ENCODE measurements around the gene EIF3F. TPM values are rescaled to one million over a fixed set of nuclear protein-coding genes. Genes with fewer than 3 reads are reported as not detected.

EIF3F gene
- total and polyA plus RNA-seq, 2 donors (not counting 3 experiments of a cell fraction or from before 2014, with no cell fraction given), result 411 to 436 TPM

GRCh38 chr11:8013833-8014232, 26.7 kb downstream of the EIF3F start:
- Histone ChIP-seq H3K4me2 (ENCODE audit: insufficient read depth, low read length) (no peak overlapping the region), H3K4me1 (ENCODE audit: control insufficient read depth, extremely low read depth, insufficient read depth, low read length) (peaks cover 2% of the 10 kb centered on the region), H3K4me3 (replicated peaks in 1 of 3; ENCODE audit: insufficient read depth in 1 of 3, low read depth in 1 of 3, low read length in 3 of 3) (no peak overlapping the region), H3K79me2 (ENCODE audit: control insufficient read depth, insufficient read depth, low read length) (no peaks in the 10 kb centered on the region), H4K20me1 (replicated peaks; ENCODE audit: control insufficient read depth, extremely low read depth, insufficient read depth, low read length) (no peaks in the 10 kb centered on the region), H3K9ac (replicated peaks; ENCODE audit: extremely low read depth, insufficient read depth, low read length) (no peak overlapping the region), H3K9me1 (replicated peaks; ENCODE audit: control insufficient read depth, extremely low read depth, insufficient read depth, low read length) (no peaks in the 10 kb centered on the region), H3K27ac (ENCODE audit: insufficient read depth, low read depth, low read length) (no peak overlapping the region), H3K36me3 (ENCODE audit: control insufficient read depth in 2 of 2, extremely low read depth in 1 of 2, insufficient read depth in 2 of 2, low read length in 2 of 2) (no peaks in the 10 kb centered on the region), H2AFZ (ENCODE audit: low read depth, low read length) (no peak overlapping the region), H3K9me3 (replicated peaks; ENCODE audit: control insufficient read depth, insufficient read depth, low read length) (no peaks in the 10 kb centered on the region), H3K27me3 (ENCODE audit: control insufficient read depth in 2 of 2, insufficient read depth in 2 of 2, low read length in 2 of 2) (peaks cover 29 to 35% of the 10 kb centered on the region in 2 experiments)
- intact Hi-C loops (cut with micrococcal nuclease), result no loop called here
- DNase-seq (ENCODE audit: low read depth, low spot score) (no peak), FAIRE-seq (no peak)
- no peak for TF ChIP-seq MYC (IDR thresholded peaks at IDR 0.05; ENCODE audit: low read depth, low read length)
- TF ChIP-seq POLR2A (IDR thresholded peaks at IDR 0.05; ENCODE audit: low read depth, low read length), result no peak
- no peak for TF ChIP-seq MAX (IDR thresholded peaks at IDR 0.05; ENCODE audit: insufficient read depth, insufficient read length)
- no peak for TF ChIP-seq CTCF (IDR thresholded peaks at IDR 0.05; ENCODE audit: extremely low read depth in 1 of 2, insufficient read depth in 1 of 2, low read depth in 1 of 2, low read length in 2 of 2)
- TF ChIP-seq POLR2AphosphoS5 (IDR thresholded peaks at IDR 0.05; ENCODE audit: insufficient read depth, low read depth, low read length), result no peak
- TF ChIP-seq JUN (IDR thresholded peaks at IDR 0.05; ENCODE audit: borderline replicate concordance, insufficient read depth, insufficient read length, low read depth), result no peak
- TF ChIP-seq GATA2 (IDR thresholded peaks at IDR 0.05; ENCODE audit: insufficient read depth, insufficient read length, low read depth, low read length), result no peak
- TF ChIP-seq FOS (IDR thresholded peaks at IDR 0.05; ENCODE audit: borderline replicate concordance, insufficient read depth, low read length), result no peak
- no peak for TF ChIP-seq EZH2 (IDR thresholded peaks at IDR 0.05; ENCODE audit: borderline replicate concordance, low read depth, low read length, severe bottlenecking)
- ChIA-PET POLR2A (no interaction called here), CTCF (interaction anchor here (1.0 to 2.9 kb wide), 2 partner anchors 8 to 19 kb away, joined by 3 to 25 read pairs; no protein-coding TSS in a partner anchor)
- BruUV-seq (replicated peaks), result no TSS peak
- dilution Hi-C loops (cut with MboI; ENCODE audit: extremely low pct_ligation_motif_present, low sequenced_read_pairs), result no loop called here
